Gastrocnemius medialis (tissue), 4 donors: ENCODE measurements around the gene RNF214.

Experiments
- POLR2A ChIP-seq, 2 donors: fragments of 450-650 bp; IDR thresholded peaks; one replicate each; pipeline ENCODE4 v1.6.1; 2017; ENCODE audit warnings: antibody characterized with exemption in 2 of 2, mild to moderate bottlenecking in 2 of 2, moderate library complexity in 2 of 2
- TF ChIP-seq, protein P1 (sequence below), 5 experiments: fragments of 450-650 bp in 3 of 5; fragments of 200-600 bp in 2 of 5; sonication (generic) in 2 of 5; IDR thresholded peaks in 4 of 5; conservative IDR thresholded peaks in 1 of 5; 1 replicate in 4 of 5; 2 replicates in 1 of 5; pipeline ENCODE4 v1.5.1; 2016 to 2019; ENCODE audit warnings: antibody characterized with exemption in 5 of 5, mild to moderate bottlenecking in 3 of 5, moderate library complexity in 3 of 5

DNA sequence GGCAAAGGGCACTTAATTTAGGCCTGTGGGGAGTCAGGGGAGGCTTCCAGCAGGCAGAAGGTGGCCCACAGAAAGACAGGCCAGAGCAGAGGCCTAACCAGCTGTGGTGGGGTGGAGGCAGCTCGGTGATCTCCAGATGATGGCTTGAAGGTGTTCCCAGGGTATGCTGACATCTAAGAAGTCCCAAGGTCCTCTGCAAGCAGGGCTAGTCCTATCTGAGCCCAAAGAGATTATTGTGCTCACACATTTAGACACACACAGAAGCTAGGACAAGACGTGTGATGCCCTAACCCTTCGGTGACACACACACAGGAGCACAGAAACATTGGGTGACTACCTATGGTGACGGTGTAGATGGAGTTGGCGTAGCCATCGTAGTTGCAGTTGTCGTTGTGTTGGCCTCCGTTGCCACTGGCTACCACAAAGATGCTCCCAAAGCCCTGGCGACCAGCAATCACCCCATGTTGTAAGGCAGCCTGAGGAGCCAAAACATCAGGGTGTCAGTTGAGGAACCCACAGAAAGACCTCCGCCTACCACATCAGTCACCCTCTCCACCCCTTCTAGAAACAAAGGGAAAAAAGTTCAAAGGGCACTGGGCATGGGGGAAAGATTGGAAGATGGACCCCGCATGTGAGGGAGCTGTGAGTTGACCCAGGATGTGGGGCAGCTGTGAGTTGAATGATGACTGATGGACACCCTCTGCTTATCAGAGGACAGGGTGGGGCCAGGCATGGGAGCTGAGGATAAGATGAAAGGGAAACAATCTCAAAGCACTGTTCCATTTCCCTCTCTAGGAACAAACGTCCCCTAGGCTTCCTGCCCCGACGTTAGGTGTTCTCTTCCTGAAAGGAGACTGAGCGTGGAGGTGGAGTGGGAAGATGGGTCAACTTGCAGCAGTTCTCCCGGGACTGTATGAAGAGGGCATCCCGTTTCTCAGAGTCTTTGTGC lies 8.5 kb upstream of the RNF214 start:
- TF ChIP-seq, protein P1, sequence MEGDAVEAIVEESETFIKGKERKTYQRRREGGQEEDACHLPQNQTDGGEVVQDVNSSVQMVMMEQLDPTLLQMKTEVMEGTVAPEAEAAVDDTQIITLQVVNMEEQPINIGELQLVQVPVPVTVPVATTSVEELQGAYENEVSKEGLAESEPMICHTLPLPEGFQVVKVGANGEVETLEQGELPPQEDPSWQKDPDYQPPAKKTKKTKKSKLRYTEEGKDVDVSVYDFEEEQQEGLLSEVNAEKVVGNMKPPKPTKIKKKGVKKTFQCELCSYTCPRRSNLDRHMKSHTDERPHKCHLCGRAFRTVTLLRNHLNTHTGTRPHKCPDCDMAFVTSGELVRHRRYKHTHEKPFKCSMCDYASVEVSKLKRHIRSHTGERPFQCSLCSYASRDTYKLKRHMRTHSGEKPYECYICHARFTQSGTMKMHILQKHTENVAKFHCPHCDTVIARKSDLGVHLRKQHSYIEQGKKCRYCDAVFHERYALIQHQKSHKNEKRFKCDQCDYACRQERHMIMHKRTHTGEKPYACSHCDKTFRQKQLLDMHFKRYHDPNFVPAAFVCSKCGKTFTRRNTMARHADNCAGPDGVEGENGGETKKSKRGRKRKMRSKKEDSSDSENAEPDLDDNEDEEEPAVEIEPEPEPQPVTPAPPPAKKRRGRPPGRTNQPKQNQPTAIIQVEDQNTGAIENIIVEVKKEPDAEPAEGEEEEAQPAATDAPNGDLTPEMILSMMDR (IDR thresholded peaks at IDR 0.05 in 4 of 5, conservative IDR thresholded peaks at IDR 0.05 in 1 of 5): no peak
- TF ChIP-seq POLR2A (IDR thresholded peaks at IDR 0.05): no peak
